Uterus (tissue), 4 donors: ENCODE measurements around the gene BCAS4. TPM values are rescaled to one million over a fixed set of nuclear protein-coding genes. Genes with fewer than 3 reads are reported as not detected.

ENCODE experiments used
- DNase-seq, 2 donors: peaks; one replicate each; pipeline ENCODE4 v3.0.0-alpha.2; 2019 to 2020
- H3K27ac ChIP-seq, 2 donors: fragments of 200-600 bp; sonication (generic); 1 replicate in 1 of 2; 2 replicates in 1 of 2; pipeline ENCODE4 v1.5.1; 2016 to 2018
- H3K27me3 ChIP-seq, 2 donors: fragments of 200-600 bp; sonication (generic); one replicate each; pipeline ENCODE4 v1.5.1; 2018 to 2019; ENCODE audit warnings: control low read depth in 1 of 2
- H3K36me3 ChIP-seq, 2 donors: fragments of 200-600 bp; sonication (generic); one replicate each; pipeline ENCODE4 v1.5.1; 2019; ENCODE audit warnings: control low read depth in 1 of 2
- H3K4me1 ChIP-seq, 2 donors: fragments of 200-600 bp; sonication (generic); one replicate each; pipeline ENCODE4 v1.5.1; 2018 to 2019; ENCODE audit warnings: control low read depth in 1 of 2
- H3K4me3 ChIP-seq, 2 donors: fragments of 200-600 bp; sonication (generic); 1 replicate in 1 of 2; 2 replicates in 1 of 2; pipeline ENCODE4 v1.5.1; 2018 to 2019; ENCODE audit warnings: mild to moderate bottlenecking in 1 of 2
- H3K9me3 ChIP-seq, 2 donors: fragments of 200-600 bp; sonication (generic); one replicate each; pipeline ENCODE4 v1.5.1; 2019; ENCODE audit warnings: control low read depth in 1 of 2
- POLR2A ChIP-seq, 2 donors: fragments of 450-650 bp; IDR thresholded peaks; one replicate each; pipeline ENCODE4 v1.6.1; 2016; ENCODE audit warnings: antibody characterized with exemption in 2 of 2, mild to moderate bottlenecking in 1 of 2, moderate library complexity in 1 of 2
- intact Hi-C: fragments of 100-400 bp; cut with DNase I; formaldehyde crosslinking; loops from one replicate; pipeline ENCODE4 v1.15.1; 2023; ENCODE audit warnings: low total_unique reads
- total RNA-seq, 4 donors: library from RNA; depleted of rRNA in 3 of 4; stranded (reverse); fragments of >200 nt in 3 of 4; gene quantifications; one replicate each; pipeline versions ENCODE4 v1.1.0 to v1.2.4, GENCODE V29; 2014 to 2023
- TF ChIP-seq, protein P1 (sequence below), 4 experiments: fragments of 200-600 bp in 2 of 4; fragments of 450-650 bp in 2 of 4; sonication (generic) in 2 of 4; IDR thresholded peaks; one replicate each; pipeline ENCODE4 v1.5.1; 2016 to 2019; ENCODE audit warnings: antibody characterized with exemption in 4 of 4, mild to moderate bottlenecking in 2 of 4, moderate library complexity in 1 of 4
- donor health status: DM: yes; HTN: yes; CAD: no.

Gene BCAS4
- total RNA-seq, 4 donors from 2014 or later = under 0.01 to 9.1 (median 3.5) TPM; not detected in 1

- no peak overlapping the region for H3K4me3 ChIP-seq
- no peaks in the 10 kb centered on the region for H3K4me1 ChIP-seq
- H3K9me3 ChIP-seq = no peaks in the 10 kb centered on the region
- intact Hi-C loops = no loop called here
- no peak for TF ChIP-seq POLR2A (IDR thresholded peaks at IDR 0.05)
- TF ChIP-seq, protein P1, sequence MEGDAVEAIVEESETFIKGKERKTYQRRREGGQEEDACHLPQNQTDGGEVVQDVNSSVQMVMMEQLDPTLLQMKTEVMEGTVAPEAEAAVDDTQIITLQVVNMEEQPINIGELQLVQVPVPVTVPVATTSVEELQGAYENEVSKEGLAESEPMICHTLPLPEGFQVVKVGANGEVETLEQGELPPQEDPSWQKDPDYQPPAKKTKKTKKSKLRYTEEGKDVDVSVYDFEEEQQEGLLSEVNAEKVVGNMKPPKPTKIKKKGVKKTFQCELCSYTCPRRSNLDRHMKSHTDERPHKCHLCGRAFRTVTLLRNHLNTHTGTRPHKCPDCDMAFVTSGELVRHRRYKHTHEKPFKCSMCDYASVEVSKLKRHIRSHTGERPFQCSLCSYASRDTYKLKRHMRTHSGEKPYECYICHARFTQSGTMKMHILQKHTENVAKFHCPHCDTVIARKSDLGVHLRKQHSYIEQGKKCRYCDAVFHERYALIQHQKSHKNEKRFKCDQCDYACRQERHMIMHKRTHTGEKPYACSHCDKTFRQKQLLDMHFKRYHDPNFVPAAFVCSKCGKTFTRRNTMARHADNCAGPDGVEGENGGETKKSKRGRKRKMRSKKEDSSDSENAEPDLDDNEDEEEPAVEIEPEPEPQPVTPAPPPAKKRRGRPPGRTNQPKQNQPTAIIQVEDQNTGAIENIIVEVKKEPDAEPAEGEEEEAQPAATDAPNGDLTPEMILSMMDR (IDR thresholded peaks at IDR 0.05) = no peak
- H3K27me3 ChIP-seq = no peaks in the 10 kb centered on the region
- DNase-seq = no peak
- no peaks in the 10 kb centered on the region for H3K36me3 ChIP-seq
- H3K27ac ChIP-seq = no peak overlapping the region
Measured at GRCh38 chr20:50845566-50846215, 50.8 kb downstream of the BCAS4 start.

- Histone ChIP-seq H3K9me3 (no peaks in the 10 kb centered on the region), H3K27ac (peak overlapping the region in 1 of 2 donors; percentile 49), H3K27me3 (no peaks in the 10 kb centered on the region), H3K4me3 (no peak overlapping the region), H3K36me3 (no peaks in the 10 kb centered on the region), H3K4me1 (no peaks in the 10 kb centered on the region)
- intact Hi-C loops = no loop called here
- TF ChIP-seq, protein P1 (IDR thresholded peaks at IDR 0.05) = no peak
- no peak for TF ChIP-seq POLR2A (IDR thresholded peaks at IDR 0.05)
- DNase-seq = peak; percentile 32 to 33
Measured at GRCh38 chr20:50848341-50848808, 53.5 kb downstream of the BCAS4 start.

- no peaks in the 10 kb centered on the region for H3K27me3 ChIP-seq
- TF ChIP-seq POLR2A (IDR thresholded peaks at IDR 0.05) = no peak
- H3K36me3 ChIP-seq = no peaks in the 10 kb centered on the region
- H3K9me3 ChIP-seq = no peaks in the 10 kb centered on the region
- peak overlapping the region in 1 of 2 donors; percentile 4 for H3K4me3 ChIP-seq
- intact Hi-C loops = no loop called here
- DNase-seq = peak; percentile 19 to 30
- H3K4me1 ChIP-seq = no peaks in the 10 kb centered on the region
- peak overlapping the region in 1 of 2 donors; percentile 49 for H3K27ac ChIP-seq
Measured at GRCh38 chr20:50848846-50849673, 54.2 kb downstream of the BCAS4 start.

- Histone ChIP-seq H3K36me3 (no peaks in the 10 kb centered on the region), H3K27ac (no peak overlapping the region), H3K4me3 (no peak overlapping the region), H3K9me3 (no peaks in the 10 kb centered on the region), H3K4me1 (no peaks in the 10 kb centered on the region), H3K27me3 (no peaks in the 10 kb centered on the region)
- TF ChIP-seq, protein P1 (IDR thresholded peaks at IDR 0.05) = no peak
- no peak for TF ChIP-seq POLR2A (IDR thresholded peaks at IDR 0.05)
- DNase-seq = no peak
- intact Hi-C loops = no loop called here
Measured at GRCh38 chr20:50850721-50851286, 55.9 kb downstream of the BCAS4 start.

GRCh38 chr20:50852085-50852484 is 57.2 kb downstream of the BCAS4 start:
- no peak overlapping the region for H3K4me3 ChIP-seq
- no peaks in the 10 kb centered on the region for H3K4me1 ChIP-seq
- H3K9me3 ChIP-seq = no peaks in the 10 kb centered on the region
- no peak for DNase-seq
- no peaks in the 10 kb centered on the region for H3K27me3 ChIP-seq
- intact Hi-C loops = no loop called here
- H3K36me3 ChIP-seq = no peaks in the 10 kb centered on the region
- H3K27ac ChIP-seq = no peak overlapping the region
- TF ChIP-seq, protein P1 (IDR thresholded peaks at IDR 0.05) = no peak
- TF ChIP-seq POLR2A (IDR thresholded peaks at IDR 0.05) = no peak
